Body of pancreas (tissue), 4 donors: ENCODE results near the gene ALDH1A2. TPM values are rescaled to one million over a fixed set of nuclear protein-coding genes. Genes with fewer than 3 reads are reported as not detected.
"Not testable (repeated sequence)": the region's sequence is repeated elsewhere in the genome, so short reads cannot be mapped to it uniquely, and the experiment has no call there.

ENCODE experiments used
- ATAC-seq: fragments of 150-250 bp; one replicate; pipeline ENCODE4 v1.9.1; 2016
- DNase-seq, 4 donors: peaks; one replicate each; pipeline ENCODE4 v3.0.0-alpha.2; 2019
- H3K27ac ChIP-seq, 4 donors: fragments of 200-600 bp; sonication (generic); 1 replicate in 3 of 4; 2 replicates in 1 of 4; pipeline versions ENCODE4 v1.5.1 to v1.6.1; 2016 to 2019; ENCODE audit warnings: mild to moderate bottlenecking in 1 of 4, mixed read lengths in 1 of 4, moderate library complexity in 1 of 4
- H3K27me3 ChIP-seq, 2 donors: fragments of 200-600 bp; sonication (generic); one replicate each; pipeline ENCODE4 v1.6.0; 2016; ENCODE audit warnings: mild to moderate bottlenecking in 1 of 2
- H3K36me3 ChIP-seq, 2 donors: fragments of 200-600 bp; sonication (generic); replicated peaks in 1 of 2; 2 replicates each; pipeline ENCODE4 v1.5.1; 2016; ENCODE audit warnings: low read depth in 2 of 2; ENCODE audit not compliant: insufficient read depth in 1 of 2
- H3K4me1 ChIP-seq: fragments of 200-600 bp; sonication (generic); one replicate; pipeline ENCODE4 v1.6.0; 2016
- H3K4me3 ChIP-seq, 2 donors: fragments of 200-600 bp; sonication (generic); 1 replicate in 1 of 2; 2 replicates in 1 of 2; pipeline ENCODE4 v1.5.1; 2016 to 2019
- H3K9me3 ChIP-seq, 3 donors: fragments of 200-600 bp; sonication (generic); 1 replicate in 2 of 3; 2 replicates in 1 of 3; pipeline ENCODE4 v1.5.1; 2016
- POLR2A ChIP-seq, 3 donors: fragments of 450-650 bp; IDR thresholded peaks; one replicate each; pipeline ENCODE4 v1.6.1; 2016; ENCODE audit warnings: antibody characterized with exemption in 3 of 3, mild to moderate bottlenecking in 2 of 3
- WGBS, 2 donors: methylation state at CpG; one replicate each; pipeline ENCODE4 v1.1.5; 2017; 5-methylcytosine and 5-hydroxymethylcytosine counted together
- intact Hi-C: fragments of 100-400 bp; cut with DNase I; formaldehyde crosslinking; loops from one replicate; pipeline ENCODE4 v1.15.1; 2023
- total RNA-seq, 2 donors: library from RNA; depleted of rRNA; stranded (reverse); fragments of >200 nt; gene quantifications; one replicate each; pipeline ENCODE4 v1.1.0, GENCODE V29; 2016
- TF ChIP-seq, protein P1 (sequence below), 7 experiments: fragments of 450-650 bp in 4 of 7; fragments of 200-600 bp in 3 of 7; sonication (generic) in 3 of 7; IDR thresholded peaks; one replicate each; pipeline ENCODE4 v1.5.1; 2016 to 2019; ENCODE audit warnings: antibody characterized with exemption in 7 of 7

Gene ALDH1A2
- total RNA-seq, 2 donors from 2014 or later = 1.6 to 2.1 TPM

DNA sequence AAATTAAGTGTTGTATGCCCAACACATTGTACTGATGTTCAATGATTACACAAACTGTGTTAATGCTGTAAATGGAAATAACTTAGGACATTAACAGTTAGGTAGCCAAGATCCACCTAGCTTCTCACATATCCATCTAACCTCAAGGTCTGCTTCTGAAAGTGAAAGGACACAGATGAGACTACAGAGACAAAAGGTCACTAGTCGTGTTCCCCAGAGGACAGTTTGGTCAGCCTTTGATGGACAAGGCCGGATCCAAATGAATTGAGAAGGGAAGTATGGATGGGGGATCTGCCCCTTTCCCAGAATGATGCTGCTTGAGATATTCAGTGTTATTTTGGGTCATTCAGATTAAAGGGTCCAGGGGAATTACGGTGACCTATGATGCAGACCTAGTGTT is 17.2 kb downstream of the ALDH1A2 start:
- Histone ChIP-seq H3K9me3 (no peaks in the 10 kb centered on the region), H3K27me3 (no peaks in the 10 kb centered on the region), H3K36me3 (no peaks in the 10 kb centered on the region), H3K4me3 (no peak overlapping the region), H3K4me1 (peaks cover 11% of the 10 kb centered on the region), H3K27ac (no peak overlapping the region)
- WGBS, 2 donors = 66 to 76% methylated on average over 3 of the region's 3 CpGs
- DNase-seq (no peak), ATAC-seq (no peak)
- TF ChIP-seq POLR2A (IDR thresholded peaks at IDR 0.05) = no peak
- intact Hi-C loops = no loop called here

DNA sequence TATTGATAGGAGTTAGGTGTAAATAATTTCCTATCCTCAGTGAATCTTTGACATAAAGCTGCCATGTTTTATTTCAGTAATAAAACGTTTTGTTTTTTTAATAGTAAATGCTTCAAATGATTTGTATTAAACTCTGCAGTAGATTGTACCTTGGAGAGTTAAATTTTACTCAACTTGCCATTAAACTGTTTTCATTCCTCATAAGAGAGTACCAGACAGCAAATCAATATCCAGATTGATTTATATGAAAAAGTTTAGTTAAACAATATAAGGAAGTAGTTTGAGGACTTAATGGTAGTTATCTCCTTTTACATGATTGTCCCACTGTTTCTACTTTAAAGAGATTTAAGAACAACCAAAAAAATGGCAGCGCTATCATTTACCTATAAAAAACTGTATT is 18.4 kb downstream of the ALDH1A2 start:
- peaks cover 11% of the 10 kb centered on the region for H3K4me1 ChIP-seq
- H3K9me3 ChIP-seq = no peaks in the 10 kb centered on the region
- TF ChIP-seq, protein P1, sequence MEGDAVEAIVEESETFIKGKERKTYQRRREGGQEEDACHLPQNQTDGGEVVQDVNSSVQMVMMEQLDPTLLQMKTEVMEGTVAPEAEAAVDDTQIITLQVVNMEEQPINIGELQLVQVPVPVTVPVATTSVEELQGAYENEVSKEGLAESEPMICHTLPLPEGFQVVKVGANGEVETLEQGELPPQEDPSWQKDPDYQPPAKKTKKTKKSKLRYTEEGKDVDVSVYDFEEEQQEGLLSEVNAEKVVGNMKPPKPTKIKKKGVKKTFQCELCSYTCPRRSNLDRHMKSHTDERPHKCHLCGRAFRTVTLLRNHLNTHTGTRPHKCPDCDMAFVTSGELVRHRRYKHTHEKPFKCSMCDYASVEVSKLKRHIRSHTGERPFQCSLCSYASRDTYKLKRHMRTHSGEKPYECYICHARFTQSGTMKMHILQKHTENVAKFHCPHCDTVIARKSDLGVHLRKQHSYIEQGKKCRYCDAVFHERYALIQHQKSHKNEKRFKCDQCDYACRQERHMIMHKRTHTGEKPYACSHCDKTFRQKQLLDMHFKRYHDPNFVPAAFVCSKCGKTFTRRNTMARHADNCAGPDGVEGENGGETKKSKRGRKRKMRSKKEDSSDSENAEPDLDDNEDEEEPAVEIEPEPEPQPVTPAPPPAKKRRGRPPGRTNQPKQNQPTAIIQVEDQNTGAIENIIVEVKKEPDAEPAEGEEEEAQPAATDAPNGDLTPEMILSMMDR (IDR thresholded peaks at IDR 0.05) = no peak
- no peak for TF ChIP-seq POLR2A (IDR thresholded peaks at IDR 0.05)
- no peaks in the 10 kb centered on the region for H3K36me3 ChIP-seq
- H3K27ac ChIP-seq = no peak overlapping the region
- DNase-seq = no peak
- 33 to 35% methylated on average over 2 of the region's 2 CpGs for WGBS, 2 donors
- no peaks in the 10 kb centered on the region for H3K27me3 ChIP-seq
- no peak for ATAC-seq
- no peak overlapping the region for H3K4me3 ChIP-seq
- intact Hi-C loops = no loop called here

DNA sequence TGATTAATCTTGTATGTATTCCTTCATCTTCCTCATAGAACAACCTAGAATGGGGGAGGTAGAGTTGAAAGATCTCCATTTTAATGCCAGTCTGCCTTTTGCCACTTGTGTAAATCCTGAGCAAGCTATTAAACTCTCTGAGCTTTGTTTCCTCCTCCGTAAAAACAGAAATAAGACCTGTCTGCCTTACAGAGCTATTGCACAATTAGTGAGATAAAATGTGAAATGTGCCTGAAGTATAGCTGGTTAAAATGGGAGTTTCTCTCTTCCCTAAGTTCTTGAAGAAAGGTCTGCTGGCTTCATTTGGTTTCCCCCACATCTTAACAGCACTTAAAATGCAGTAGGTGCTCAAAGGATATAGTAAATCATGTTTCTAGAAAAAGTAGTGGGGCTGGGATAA is 19.0 kb downstream of the ALDH1A2 start:
- Histone ChIP-seq H3K9me3 (no peaks in the 10 kb centered on the region), H3K27ac (no peak overlapping the region), H3K4me3 (no peak overlapping the region), H3K36me3 (no peaks in the 10 kb centered on the region), H3K4me1 (peaks cover 11% of the 10 kb centered on the region), H3K27me3 (no peaks in the 10 kb centered on the region)
- WGBS, 2 donors = 23 to 30% methylated on average over 1 of the region's 1 CpG
- ATAC-seq (no peak), DNase-seq (no peak)
- TF ChIP-seq, protein P1 (IDR thresholded peaks at IDR 0.05) = no peak
- no peak for TF ChIP-seq POLR2A (IDR thresholded peaks at IDR 0.05)
- intact Hi-C loops = no loop called here

DNA sequence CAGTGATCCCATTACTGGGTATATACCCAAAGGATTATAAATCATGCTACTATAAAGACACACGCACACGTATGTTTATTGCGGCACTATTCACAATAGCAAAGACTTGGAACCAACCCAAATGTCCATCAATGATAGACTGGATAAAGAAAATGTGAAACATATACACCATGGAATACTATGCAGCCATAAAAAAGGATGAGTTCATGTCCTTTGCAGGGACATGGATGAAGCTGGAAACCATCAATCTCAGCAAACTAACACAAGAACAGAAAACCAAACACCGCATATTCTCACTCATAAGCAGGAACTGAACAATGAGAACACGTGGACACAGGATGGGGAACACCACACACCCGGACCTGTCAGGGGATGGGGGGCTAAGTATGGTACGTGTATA is 20.1 kb downstream of the ALDH1A2 start:
- H3K27ac ChIP-seq, ATAC-seq, intact Hi-C loops, DNase-seq, H3K27me3 ChIP-seq, H3K36me3 ChIP-seq, H3K4me3 ChIP-seq, H3K9me3 ChIP-seq: not testable (repeated sequence)
- 81 to 85% methylated on average over 7 of the region's 7 CpGs for WGBS, 2 donors
- H3K4me1 ChIP-seq = peaks cover 11% of the 10 kb centered on the region

DNA sequence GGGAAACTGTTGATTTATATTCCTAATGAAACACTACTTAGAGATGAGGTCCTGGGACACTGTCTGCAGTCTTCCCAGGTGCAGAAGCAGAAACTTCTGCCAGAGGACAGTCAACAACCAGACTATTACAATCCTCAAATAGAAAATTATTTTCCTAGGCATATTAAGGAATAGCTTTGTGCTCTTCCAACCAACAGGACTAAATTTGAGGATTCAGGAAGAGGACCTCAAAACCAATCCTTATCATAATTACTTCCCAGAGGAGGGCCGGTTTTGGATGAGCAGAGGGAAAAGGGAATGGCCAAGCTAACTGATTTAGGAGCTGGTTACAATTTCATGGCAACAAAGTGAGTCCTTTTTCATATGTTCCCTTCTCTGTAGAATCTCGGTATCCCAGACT is 21.0 kb downstream of the ALDH1A2 start:
- no peak overlapping the region for H3K4me3 ChIP-seq
- H3K4me1 ChIP-seq = peaks cover 11% of the 10 kb centered on the region
- intact Hi-C loops = no loop called here
- TF ChIP-seq, protein P1 (IDR thresholded peaks at IDR 0.05) = no peak
- TF ChIP-seq POLR2A (IDR thresholded peaks at IDR 0.05) = no peak
- no peak for ATAC-seq
- WGBS, 2 donors = 59 to 75% methylated on average over 2 of the region's 2 CpGs
- no peaks in the 10 kb centered on the region for H3K9me3 ChIP-seq
- DNase-seq = no peak
- no peak overlapping the region for H3K27ac ChIP-seq
- no peaks in the 10 kb centered on the region for H3K27me3 ChIP-seq
- no peaks in the 10 kb centered on the region for H3K36me3 ChIP-seq

DNA sequence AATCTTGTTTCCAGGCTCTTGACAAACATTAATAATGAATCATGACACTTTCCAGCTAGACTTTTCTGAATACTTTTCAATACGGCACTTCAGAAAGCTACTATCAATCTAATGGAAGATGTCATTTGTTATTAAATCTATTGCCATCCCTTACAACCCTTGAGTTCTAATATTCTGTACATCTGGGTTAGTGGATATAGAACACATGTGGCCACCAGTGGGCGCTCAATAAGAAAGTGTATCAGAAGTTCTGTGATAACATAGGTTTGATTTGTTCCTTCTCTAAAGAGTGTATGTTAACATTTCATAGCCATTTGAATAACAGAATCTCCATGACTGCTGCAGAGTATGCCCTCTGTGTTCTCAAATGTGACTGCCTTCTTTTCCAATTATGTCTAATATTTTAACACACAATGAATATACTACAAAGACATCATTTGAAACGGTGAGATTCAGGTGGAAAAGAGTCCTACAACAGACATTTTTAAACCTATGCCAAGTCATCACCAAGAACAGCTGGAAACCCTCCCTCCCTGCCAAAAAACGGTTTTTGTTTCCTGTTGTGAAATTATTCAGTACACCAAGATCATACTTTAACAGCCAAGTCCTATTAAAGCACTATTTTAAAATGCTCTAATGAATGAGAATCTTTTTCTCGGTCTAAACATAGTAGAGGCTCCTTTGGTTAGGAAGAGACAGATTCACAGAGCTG is 22.2 kb downstream of the ALDH1A2 start:
- 31 to 46% methylated on average over 5 of the region's 5 CpGs for WGBS, 2 donors
- Histone ChIP-seq H3K9me3 (no peaks in the 10 kb centered on the region), H3K27ac (no peak overlapping the region), H3K4me1 (peaks cover 16% of the 10 kb centered on the region), H3K4me3 (no peak overlapping the region), H3K36me3 (no peaks in the 10 kb centered on the region), H3K27me3 (no peaks in the 10 kb centered on the region)
- ATAC-seq (peak; percentile 30), DNase-seq (peak; percentile 55 to 77 (median 60))
- no peak for TF ChIP-seq POLR2A (IDR thresholded peaks at IDR 0.05)
- TF ChIP-seq, protein P1 (IDR thresholded peaks at IDR 0.05) = peak; percentile 36 to 64 (median 53)
- intact Hi-C loops = no loop called here
